Effector memory CD4-positive, alpha-beta T cell (primary cell): ENCODE data around the gene LCP1.

Experiments used
- DNase-seq, 3 donors: peaks; one replicate each; pipeline ENCODE4 v3.0.0-alpha.2; 2020
- H3K27ac ChIP-seq: 2 replicates; pipeline ENCODE4 v1.7.0; 2013; ENCODE audit warnings: mild to moderate bottlenecking, low read length, moderate library complexity; ENCODE audit not compliant: insufficient read depth, poor library complexity, severe bottlenecking
- H3K27me3 ChIP-seq: replicated peaks from 2 replicates; pipeline ENCODE4 v1.7.0; 2013; ENCODE audit warnings: mild to moderate bottlenecking, low read length; ENCODE audit not compliant: insufficient read depth, control insufficient read depth, poor library complexity, severe bottlenecking
- H3K36me3 ChIP-seq: 2 replicates; pipeline ENCODE4 v1.7.0; 2013; ENCODE audit warnings: mild to moderate bottlenecking, low read length, moderate library complexity; ENCODE audit not compliant: control insufficient read depth, insufficient read depth
- H3K4me1 ChIP-seq: 2 replicates; pipeline ENCODE4 v1.7.0; 2013; ENCODE audit warnings: low read length, mild to moderate bottlenecking; ENCODE audit not compliant: control insufficient read depth, insufficient read depth, poor library complexity, severe bottlenecking
- H3K4me3 ChIP-seq: 2 replicates; pipeline ENCODE4 v1.7.0; 2013; ENCODE audit warnings: low read length, low read depth, mild to moderate bottlenecking; ENCODE audit not compliant: insufficient read depth, poor library complexity, severe bottlenecking
- H3K9me3 ChIP-seq: 2 replicates; pipeline ENCODE4 v1.7.0; 2013; ENCODE audit warnings: mild to moderate bottlenecking, low read length, moderate library complexity; ENCODE audit not compliant: control insufficient read depth

LCP1 gene

DNA sequence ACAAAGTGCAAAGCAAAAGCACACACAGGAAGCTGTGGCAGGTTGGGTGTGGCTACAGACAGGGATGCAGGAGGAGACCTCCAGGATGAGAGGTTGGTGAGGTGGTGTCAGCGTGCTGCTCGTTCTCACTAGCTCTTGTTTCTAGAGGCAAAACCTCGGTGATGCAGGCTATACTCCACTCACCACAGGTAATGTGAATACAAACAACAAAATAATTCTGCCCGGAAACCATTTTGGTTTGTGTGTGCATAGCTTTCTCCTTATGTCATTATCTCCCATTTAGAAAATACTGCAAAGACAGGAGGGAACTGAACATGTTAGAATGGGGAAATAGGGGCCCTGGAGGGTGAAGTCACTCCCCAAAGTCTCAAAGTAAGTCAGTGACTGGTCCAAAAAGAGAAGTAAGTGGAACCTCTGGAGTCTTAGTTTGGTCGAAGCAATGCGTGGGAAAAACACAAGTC, 9.4 kb downstream of the LCP1 start:
- peak; percentile 29 to 56 (median 52) for DNase-seq

DNA sequence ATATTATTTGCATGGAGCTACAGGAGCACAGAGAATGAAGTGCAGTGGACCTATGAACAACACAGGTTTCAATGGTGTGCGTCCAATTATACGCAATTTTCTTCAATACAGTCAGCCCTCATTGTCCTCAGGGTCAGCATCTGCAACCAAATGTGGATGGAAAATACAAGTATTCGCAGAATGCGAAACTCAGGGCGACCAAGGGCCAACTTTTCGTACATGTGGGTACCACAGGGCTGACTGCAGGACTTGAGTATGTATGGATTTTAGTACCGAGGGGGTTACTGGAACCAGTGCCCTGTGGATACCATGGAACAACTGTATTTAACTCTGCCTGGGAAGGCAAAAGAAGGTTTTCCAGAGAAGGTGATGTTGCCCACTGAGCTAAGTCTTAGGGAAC, 10.2 kb downstream of the LCP1 start:
- Histone ChIP-seq H3K27me3 (no peaks in the 10 kb centered on the region), H3K9me3 (no peaks in the 10 kb centered on the region), H3K27ac (peak overlapping the region; percentile 77), H3K36me3 (no peaks in the 10 kb centered on the region), H3K4me3 (peak overlapping the region; percentile 5), H3K4me1 (peaks cover 85% of the 10 kb centered on the region)
- DNase-seq = no peak

More for the DNA sequence above, 9.4 kb downstream of the LCP1 start:
- peaks cover 78% of the 10 kb centered on the region for H3K4me1 ChIP-seq
- no peaks in the 10 kb centered on the region for H3K27me3 ChIP-seq
- H3K4me3 ChIP-seq = peak overlapping the region; percentile 23
- H3K9me3 ChIP-seq = no peaks in the 10 kb centered on the region
- H3K27ac ChIP-seq = peak overlapping the region; percentile 77
- H3K36me3 ChIP-seq = no peaks in the 10 kb centered on the region

DNA sequence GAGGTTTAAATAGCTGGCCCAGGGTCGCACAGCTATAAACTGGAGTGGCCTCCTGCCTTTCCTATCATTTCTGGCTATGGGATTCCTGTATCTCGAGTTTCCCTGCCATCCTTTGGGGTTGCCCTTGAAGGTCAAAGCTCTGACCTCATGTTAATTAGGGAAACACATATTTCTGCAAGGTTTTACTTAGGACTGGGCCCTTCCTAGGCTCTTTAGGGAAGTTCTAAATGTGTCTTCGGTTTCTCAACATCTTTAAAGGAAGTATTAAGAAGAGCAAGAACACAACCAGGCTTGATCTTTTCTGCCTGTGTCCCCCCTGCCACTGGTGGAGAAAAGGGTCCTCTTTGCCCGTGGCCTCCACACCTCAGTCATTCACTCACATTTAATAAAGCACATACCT, 10.8 kb downstream of the LCP1 start:
- DNase-seq = no peak
- Histone ChIP-seq H3K4me3 (peak overlapping the region; percentile 5), H3K36me3 (no peaks in the 10 kb centered on the region), H3K27me3 (no peaks in the 10 kb centered on the region), H3K27ac (peak overlapping the region; percentile 77), H3K4me1 (peaks cover 90% of the 10 kb centered on the region), H3K9me3 (no peaks in the 10 kb centered on the region)

DNA sequence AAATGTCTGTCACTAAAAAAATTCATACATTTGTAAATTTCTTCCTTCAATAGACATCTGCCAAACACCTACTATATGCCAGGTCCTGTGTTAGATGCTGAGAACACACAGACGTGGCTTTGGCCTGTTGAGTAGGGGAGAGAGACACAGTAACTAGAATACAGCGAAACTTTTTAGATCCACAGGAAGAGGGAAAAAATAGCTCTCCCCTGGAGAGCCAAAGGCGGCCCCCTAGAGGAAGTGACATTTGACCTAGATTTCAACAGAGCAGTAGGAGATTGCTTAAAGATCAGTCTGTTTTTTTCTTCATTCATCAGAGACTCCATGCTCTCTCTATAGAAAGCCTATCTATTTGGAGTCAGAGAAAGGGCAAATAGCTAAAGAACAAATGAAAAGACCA, 11.3 kb downstream of the LCP1 start:
- Histone ChIP-seq H3K36me3 (no peaks in the 10 kb centered on the region), H3K9me3 (no peaks in the 10 kb centered on the region), H3K4me3 (peak overlapping the region; percentile 39), H3K4me1 (peaks cover 90% of the 10 kb centered on the region), H3K27me3 (no peaks in the 10 kb centered on the region), H3K27ac (peak overlapping the region; percentile 77)
- peak in 2 of 3 donors; percentile 13 to 34 for DNase-seq

DNA sequence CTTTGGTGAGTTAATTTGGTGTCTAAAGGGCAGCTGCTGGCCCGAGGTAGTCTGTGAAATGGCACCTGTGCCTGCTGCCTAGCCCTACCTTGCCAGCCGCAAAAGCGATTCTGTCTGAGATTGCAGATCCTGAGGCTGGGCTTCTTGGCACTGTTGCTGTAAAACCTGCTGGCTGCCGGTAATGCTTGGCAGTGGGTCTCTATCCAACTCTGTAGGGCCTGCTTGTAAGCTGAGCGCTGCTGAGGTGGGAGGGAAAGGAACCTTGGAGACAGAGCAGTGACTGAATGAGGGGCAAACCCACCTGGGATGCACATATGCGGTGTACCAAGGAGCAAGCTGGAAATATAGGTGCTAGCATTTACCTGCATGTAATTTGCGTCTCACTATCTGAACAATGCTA, 11.7 kb downstream of the LCP1 start:
- H3K4me1 ChIP-seq = peaks cover 86% of the 10 kb centered on the region
- DNase-seq = no peak
- H3K36me3 ChIP-seq = no peaks in the 10 kb centered on the region
- H3K4me3 ChIP-seq = peak overlapping the region; percentile 39
- H3K27me3 ChIP-seq = no peaks in the 10 kb centered on the region
- H3K9me3 ChIP-seq = no peaks in the 10 kb centered on the region
- peak overlapping the region; percentile 77 for H3K27ac ChIP-seq

DNA sequence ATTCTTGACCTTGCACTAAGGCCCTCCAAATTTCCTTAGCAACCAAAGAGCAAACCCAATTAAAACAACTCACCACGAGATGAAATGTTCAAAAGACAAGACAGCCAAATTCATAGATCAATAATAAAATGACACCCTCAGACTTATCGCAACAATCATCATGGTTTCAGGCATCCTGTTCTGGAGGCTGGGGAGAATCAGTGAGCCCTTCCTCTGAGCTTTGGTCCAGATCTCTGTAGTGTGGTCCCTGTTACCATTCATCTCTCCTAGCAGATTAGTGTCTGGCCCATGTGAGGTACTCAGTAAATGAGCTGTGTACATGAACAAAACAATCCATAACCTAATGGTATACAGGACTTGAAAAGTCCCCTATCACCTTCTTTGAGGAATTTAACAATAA, 12.2 kb downstream of the LCP1 start:
- no peaks in the 10 kb centered on the region for H3K27me3 ChIP-seq
- DNase-seq = no peak
- H3K4me3 ChIP-seq = peak overlapping the region; percentile 39
- no peaks in the 10 kb centered on the region for H3K9me3 ChIP-seq
- H3K36me3 ChIP-seq = no peaks in the 10 kb centered on the region
- H3K27ac ChIP-seq = peak overlapping the region; percentile 77
- peaks cover 85% of the 10 kb centered on the region for H3K4me1 ChIP-seq

DNA sequence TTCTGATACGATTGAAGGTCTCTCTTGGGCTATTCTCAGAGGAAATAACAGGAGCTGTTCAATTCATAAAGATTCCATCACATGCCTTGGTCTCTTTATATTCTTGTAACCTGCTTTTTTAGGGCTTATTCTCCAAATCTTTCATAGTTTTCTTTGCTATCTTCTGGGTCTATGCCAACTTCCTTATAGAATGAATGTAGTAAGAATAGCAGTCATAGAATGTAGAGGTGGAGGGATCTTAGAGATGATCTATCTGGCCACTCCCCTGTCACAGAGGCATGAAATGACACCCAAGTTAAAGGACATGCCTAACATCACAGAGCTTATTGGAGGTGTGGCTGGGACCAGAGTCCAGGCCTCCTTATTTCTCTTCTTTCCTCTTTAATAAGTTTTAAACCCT, 13.2 kb downstream of the LCP1 start:
- Histone ChIP-seq H3K4me3 (peak overlapping the region; percentile 35), H3K27ac (peak overlapping the region; percentile 77), H3K9me3 (no peaks in the 10 kb centered on the region), H3K4me1 (peaks cover 85% of the 10 kb centered on the region), H3K36me3 (no peaks in the 10 kb centered on the region), H3K27me3 (no peaks in the 10 kb centered on the region)
- DNase-seq = no peak

DNA sequence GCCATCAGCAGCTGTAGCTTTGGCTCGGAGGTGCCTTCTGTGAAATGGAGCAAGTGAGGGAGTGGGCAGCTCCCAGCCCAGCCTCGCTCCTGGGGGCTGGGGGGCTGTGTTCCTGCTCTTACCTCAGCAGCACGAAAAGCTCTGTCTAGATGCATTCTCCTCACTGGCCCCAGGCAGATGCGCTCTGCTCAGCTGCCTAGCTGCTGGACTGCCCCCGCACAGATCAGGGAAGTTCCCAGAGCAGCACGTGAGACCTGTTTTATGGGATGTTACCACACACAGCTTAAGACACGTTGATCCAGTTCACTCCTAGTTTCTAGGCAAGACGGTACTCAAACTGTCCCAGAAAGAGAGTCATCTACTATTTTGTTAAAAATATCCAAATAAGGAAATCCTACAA, 13.6 kb downstream of the LCP1 start:
- Histone ChIP-seq H3K4me1 (peaks cover 85% of the 10 kb centered on the region), H3K4me3 (peak overlapping the region; percentile 35), H3K9me3 (no peaks in the 10 kb centered on the region), H3K36me3 (no peaks in the 10 kb centered on the region), H3K27me3 (no peaks in the 10 kb centered on the region), H3K27ac (peak overlapping the region; percentile 77)
- peak; percentile 42 to 59 (median 50) for DNase-seq

DNA sequence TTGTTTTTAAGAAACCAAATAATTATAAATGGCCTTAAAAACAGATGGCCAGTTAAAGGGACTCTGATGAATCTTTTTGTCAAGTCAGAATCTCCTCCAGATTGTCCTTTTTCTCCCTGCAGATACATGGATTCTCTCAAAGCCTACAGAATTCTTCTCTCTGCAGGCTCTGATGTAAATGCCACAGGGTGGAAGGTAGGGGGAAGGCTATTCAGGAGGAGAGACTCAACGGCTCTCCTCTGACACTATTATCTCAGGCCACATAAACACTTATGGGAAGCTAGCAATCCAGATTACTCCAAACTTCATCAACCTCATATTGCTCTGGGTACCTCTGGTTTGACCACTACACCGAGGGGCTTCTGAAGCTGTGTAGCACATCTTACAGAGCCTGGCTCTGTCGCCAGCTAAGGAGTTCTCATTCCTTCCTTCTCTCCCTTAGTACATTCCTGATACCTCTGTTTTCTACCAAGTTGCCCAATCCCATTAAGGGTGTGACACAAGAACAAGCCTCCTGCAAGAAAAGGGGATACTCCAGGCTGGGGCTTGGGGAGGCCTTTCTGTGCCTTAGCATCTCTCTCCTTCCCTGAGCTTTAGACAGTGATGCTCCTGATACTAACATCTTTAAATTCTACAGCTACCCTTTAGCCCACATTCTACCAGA, 14.9 kb downstream of the LCP1 start:
- Histone ChIP-seq H3K27ac (peak overlapping the region; percentile 77), H3K4me1 (peaks cover 73% of the 10 kb centered on the region), H3K27me3 (no peaks in the 10 kb centered on the region), H3K4me3 (no peak overlapping the region), H3K36me3 (no peaks in the 10 kb centered on the region), H3K9me3 (no peaks in the 10 kb centered on the region)
- no peak for DNase-seq

DNA sequence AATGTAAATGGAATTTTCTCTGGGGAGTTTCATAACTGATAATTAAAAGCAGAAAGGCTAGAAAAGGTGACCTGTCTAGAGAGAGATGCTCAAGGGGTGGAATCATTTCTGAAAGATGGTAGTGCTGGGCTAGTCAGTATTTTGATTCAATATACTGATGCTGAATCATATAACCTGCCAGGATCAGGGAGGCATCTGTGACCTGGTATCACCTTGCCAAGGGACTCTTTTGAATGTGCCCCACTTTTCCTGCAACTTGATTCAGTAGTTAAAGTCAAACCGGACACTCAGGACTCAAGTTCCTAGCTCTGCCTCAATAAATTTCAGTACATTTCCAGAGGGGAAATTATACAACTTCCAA, 15.8 kb downstream of the LCP1 start:
- H3K4me1 ChIP-seq = peaks cover 68% of the 10 kb centered on the region
- H3K4me3 ChIP-seq = no peak overlapping the region
- DNase-seq = no peak
- peak overlapping the region; percentile 77 for H3K27ac ChIP-seq
- H3K36me3 ChIP-seq = no peaks in the 10 kb centered on the region
- H3K9me3 ChIP-seq = no peaks in the 10 kb centered on the region
- H3K27me3 ChIP-seq = no peaks in the 10 kb centered on the region
